NOMO-1 treated with dmso at 0.1 percent for 144 hours (cell line): ENCODE measurements around the gene MYOZ3.

Source experiments
- DNase-seq: peaks from one replicate; lab custom pipeline; 2025; ENCODE audit not compliant: unreplicated experiment; lab: John Stamatoyannopoulos, UW

Gene MYOZ3

GRCh38 chr5:150700246-150700593 is 39.2 kb downstream of the MYOZ3 start:
- DNase-seq = no peak

GRCh38 chr5:150700594-150701377 is 39.7 kb downstream of the MYOZ3 start, which contains the start of gene RBM22:
Gene RBM22 (minus strand): TSS chr5:150701062. CDS start chr5:150700985, 77 bp downstream.
- peak; percentile 86 for DNase-seq

- DNase-seq = no peak
Measured at GRCh38 chr5:150703762-150704161, 42.7 kb downstream of the MYOZ3 start.

GRCh38 chr5:150706776-150707390 is 45.8 kb downstream of the MYOZ3 start:
- no peak for DNase-seq

- DNase-seq = no peak
Measured at GRCh38 chr5:150710165-150710564, 49.1 kb downstream of the MYOZ3 start.

GRCh38 chr5:150723845-150724244 is 62.8 kb downstream of the MYOZ3 start:
- no peak for DNase-seq
